Measurements from ENCODE around the gene GPC6.

The GPC6 gene

GRCh38 chr13:94063848-94064247 is 837.2 kb downstream of the GPC6 start:
- no peak overlapping the region for H3K4me3 ChIP-seq (ENCODE audit: low read length in 2 of 2)
- peaks cover 0 to 3% of the 10 kb centered on the region in 2 donors for H3K4me1 ChIP-seq (ENCODE audit: control insufficient read depth in 2 of 2, insufficient read depth in 2 of 2, low read length in 2 of 2)
- no peaks in the 10 kb centered on the region for H3K36me3 ChIP-seq (ENCODE audit: control insufficient read depth in 2 of 2, insufficient read depth in 2 of 2, low read length in 2 of 2)
- H3K9ac ChIP-seq (ENCODE audit: low read depth in 1 of 2, low read length in 2 of 2), result no peak overlapping the region
- H3K9me3 ChIP-seq (ENCODE audit: control insufficient read depth in 2 of 2, low read length in 2 of 2), result no peaks in the 10 kb centered on the region
- no peaks in the 10 kb centered on the region for H3K27me3 ChIP-seq (ENCODE audit: control insufficient read depth in 2 of 2, insufficient read depth in 2 of 2, low read length in 2 of 2)
- H3K27ac ChIP-seq (ENCODE audit: low read depth in 2 of 2, low read length in 2 of 2), result no peak overlapping the region

- Histone ChIP-seq H3K27ac (ENCODE audit: low read depth in 2 of 2, low read length in 2 of 2) (no peak overlapping the region), H3K4me3 (ENCODE audit: low read length in 2 of 2) (no peak overlapping the region), H3K27me3 (ENCODE audit: control insufficient read depth in 2 of 2, insufficient read depth in 2 of 2, low read length in 2 of 2) (no peaks in the 10 kb centered on the region), H3K9me3 (ENCODE audit: control insufficient read depth in 2 of 2, low read length in 2 of 2) (no peaks in the 10 kb centered on the region), H3K36me3 (ENCODE audit: control insufficient read depth in 2 of 2, insufficient read depth in 2 of 2, low read length in 2 of 2) (no peaks in the 10 kb centered on the region), H3K9ac (ENCODE audit: low read depth in 1 of 2, low read length in 2 of 2) (no peak overlapping the region), H3K4me1 (ENCODE audit: control insufficient read depth in 2 of 2, insufficient read depth in 2 of 2, low read length in 2 of 2) (peaks cover 0 to 3% of the 10 kb centered on the region in 2 donors)
These were observed 839.1 kb downstream of the GPC6 start for GRCh38 chr13:94065741-94066140.

DNA sequence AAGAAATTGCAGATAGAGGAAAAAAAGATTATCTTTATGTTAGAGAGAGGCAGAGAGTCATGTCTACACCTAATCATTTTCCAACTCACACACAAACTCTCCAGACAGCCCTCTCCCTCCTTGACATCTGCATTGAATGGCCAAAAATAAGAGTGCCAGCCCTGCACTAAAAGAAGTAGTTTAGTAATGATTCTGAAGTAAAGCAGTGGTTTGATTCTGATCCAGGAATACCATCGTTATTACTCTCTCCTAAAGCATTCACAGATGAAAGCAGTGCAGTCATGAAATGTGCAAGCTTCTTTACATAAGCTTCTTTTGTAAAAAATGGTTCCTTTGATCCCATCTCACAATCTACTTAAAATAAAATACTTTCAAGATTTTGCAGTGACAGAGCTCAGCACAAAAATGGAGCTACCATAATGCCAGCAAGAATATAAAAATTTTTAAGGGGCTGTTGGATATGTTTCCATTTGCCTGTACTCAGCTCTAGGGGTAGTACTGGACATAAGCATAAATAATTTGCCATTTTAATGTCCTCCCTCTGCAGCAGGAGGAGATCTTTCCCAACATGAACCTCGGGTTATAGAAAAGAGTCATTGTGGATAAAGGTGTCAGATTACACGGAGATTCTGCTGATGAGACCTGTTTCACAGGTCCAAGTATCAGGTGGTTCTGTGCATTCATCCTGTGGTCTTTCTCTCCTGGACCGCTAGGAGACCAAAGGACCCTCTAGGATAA is 846.6 kb downstream of the GPC6 start:
- H3K9me3 ChIP-seq (ENCODE audit: control insufficient read depth in 2 of 2, low read length in 2 of 2), result no peaks in the 10 kb centered on the region
- H3K27ac ChIP-seq (ENCODE audit: low read depth in 2 of 2, low read length in 2 of 2), result no peak overlapping the region
- no peaks in the 10 kb centered on the region for H3K27me3 ChIP-seq (ENCODE audit: control insufficient read depth in 2 of 2, insufficient read depth in 2 of 2, low read length in 2 of 2)

DNA sequence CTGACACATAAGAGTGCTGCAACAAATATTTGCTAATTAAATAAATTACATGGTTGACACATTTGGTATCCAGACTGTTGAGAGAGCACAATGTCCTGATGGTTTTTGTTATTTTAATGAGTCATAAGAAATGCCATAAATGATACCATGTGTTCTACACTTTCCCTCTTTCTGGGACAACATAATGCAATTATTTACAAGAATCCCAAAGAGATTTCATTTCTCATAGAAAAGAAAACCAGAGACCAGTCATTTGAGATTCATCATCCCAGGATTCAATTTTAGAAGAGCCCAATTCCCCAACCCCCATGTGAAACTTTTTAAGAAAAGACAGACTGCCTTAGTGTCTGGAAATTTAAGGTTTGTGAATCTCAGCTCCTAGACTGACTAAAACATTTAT is 853.3 kb downstream of the GPC6 start:
- Histone ChIP-seq H3K27me3 (ENCODE audit: control insufficient read depth in 2 of 2, insufficient read depth in 2 of 2, low read length in 2 of 2) (no peaks in the 10 kb centered on the region), H3K36me3 (ENCODE audit: control insufficient read depth in 2 of 2, insufficient read depth in 2 of 2, low read length in 2 of 2) (no peaks in the 10 kb centered on the region), H3K4me3 (ENCODE audit: low read length in 2 of 2) (no peak overlapping the region), H3K27ac (ENCODE audit: low read depth in 2 of 2, low read length in 2 of 2) (no peak overlapping the region), H3K9ac (ENCODE audit: low read depth in 1 of 2, low read length in 2 of 2) (no peak overlapping the region), H3K9me3 (ENCODE audit: control insufficient read depth in 2 of 2, low read length in 2 of 2) (no peaks in the 10 kb centered on the region), H3K4me1 (ENCODE audit: control insufficient read depth in 2 of 2, insufficient read depth in 2 of 2, low read length in 2 of 2) (no peaks in the 10 kb centered on the region)

More for the DNA sequence above, 846.6 kb downstream of the GPC6 start:
- no peak overlapping the region for H3K9ac ChIP-seq (ENCODE audit: low read depth in 1 of 2, low read length in 2 of 2)
- H3K4me3 ChIP-seq (ENCODE audit: low read length in 2 of 2), result no peak overlapping the region
- H3K4me1 ChIP-seq (ENCODE audit: control insufficient read depth in 2 of 2, insufficient read depth in 2 of 2, low read length in 2 of 2), result no peaks in the 10 kb centered on the region
- no peaks in the 10 kb centered on the region for H3K36me3 ChIP-seq (ENCODE audit: control insufficient read depth in 2 of 2, insufficient read depth in 2 of 2, low read length in 2 of 2)

DNA sequence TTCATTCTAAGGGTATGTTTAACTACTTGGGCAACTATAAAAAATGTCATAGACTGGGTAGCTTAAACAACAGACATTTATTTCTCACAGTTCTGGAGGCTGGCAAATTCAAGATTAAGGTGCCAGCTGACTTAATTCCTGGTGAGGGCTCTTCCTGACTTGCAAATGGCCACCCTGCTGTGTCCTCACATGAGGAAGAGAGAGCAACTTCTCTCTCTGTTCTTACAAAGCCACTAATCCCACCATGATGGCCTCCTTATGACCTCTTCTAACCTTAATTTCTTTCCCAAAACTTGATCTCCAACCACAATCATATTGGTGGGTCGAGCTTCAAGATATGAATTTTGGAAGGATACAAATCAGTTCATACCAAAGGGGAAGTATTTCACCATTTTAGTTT is 853.9 kb downstream of the GPC6 start:
- no peaks in the 10 kb centered on the region for H3K27me3 ChIP-seq (ENCODE audit: control insufficient read depth in 2 of 2, insufficient read depth in 2 of 2, low read length in 2 of 2)
- H3K4me3 ChIP-seq (ENCODE audit: low read length in 2 of 2), result no peak overlapping the region
- no peaks in the 10 kb centered on the region for H3K9me3 ChIP-seq (ENCODE audit: control insufficient read depth in 2 of 2, low read length in 2 of 2)
- H3K4me1 ChIP-seq (ENCODE audit: control insufficient read depth in 2 of 2, insufficient read depth in 2 of 2, low read length in 2 of 2), result no peaks in the 10 kb centered on the region
- no peak overlapping the region for H3K27ac ChIP-seq (ENCODE audit: low read depth in 2 of 2, low read length in 2 of 2)
- H3K9ac ChIP-seq (ENCODE audit: low read depth in 1 of 2, low read length in 2 of 2), result no peak overlapping the region
- no peaks in the 10 kb centered on the region for H3K36me3 ChIP-seq (ENCODE audit: control insufficient read depth in 2 of 2, insufficient read depth in 2 of 2, low read length in 2 of 2)

- Histone ChIP-seq H3K27ac (ENCODE audit: low read depth in 2 of 2, low read length in 2 of 2) (no peak overlapping the region), H3K27me3 (ENCODE audit: control insufficient read depth in 2 of 2, insufficient read depth in 2 of 2, low read length in 2 of 2) (no peaks in the 10 kb centered on the region), H3K9ac (ENCODE audit: low read depth in 1 of 2, low read length in 2 of 2) (no peak overlapping the region), H3K4me3 (ENCODE audit: low read length in 2 of 2) (no peak overlapping the region), H3K9me3 (ENCODE audit: control insufficient read depth in 2 of 2, low read length in 2 of 2) (no peaks in the 10 kb centered on the region), H3K4me1 (ENCODE audit: control insufficient read depth in 2 of 2, insufficient read depth in 2 of 2, low read length in 2 of 2) (no peaks in the 10 kb centered on the region), H3K36me3 (ENCODE audit: control insufficient read depth in 2 of 2, insufficient read depth in 2 of 2, low read length in 2 of 2) (no peaks in the 10 kb centered on the region)
These were observed 860.5 kb downstream of the GPC6 start for GRCh38 chr13:94087100-94087499.

DNA sequence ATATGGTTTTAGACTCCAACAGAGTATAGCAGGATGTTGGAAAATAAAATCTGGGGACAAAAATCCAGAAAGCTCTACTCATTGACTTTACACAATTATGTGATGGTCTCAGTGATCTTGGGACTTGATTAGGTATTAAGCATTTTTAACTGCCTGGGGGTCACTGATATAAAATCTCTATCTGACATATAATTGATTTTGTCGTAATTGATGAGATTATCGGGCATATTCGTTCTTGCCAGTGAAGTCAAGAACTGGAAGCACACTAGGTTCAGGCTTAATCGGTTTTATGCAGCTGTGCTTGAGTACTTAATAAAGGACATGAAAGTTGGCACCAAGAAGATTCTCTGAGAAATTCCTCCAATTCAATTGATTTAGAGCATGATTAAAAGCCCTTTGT is 862.1 kb downstream of the GPC6 start:
- Histone ChIP-seq H3K9me3 (ENCODE audit: control insufficient read depth in 2 of 2, low read length in 2 of 2) (no peaks in the 10 kb centered on the region), H3K9ac (ENCODE audit: low read depth in 1 of 2, low read length in 2 of 2) (no peak overlapping the region), H3K27me3 (ENCODE audit: control insufficient read depth in 2 of 2, insufficient read depth in 2 of 2, low read length in 2 of 2) (no peaks in the 10 kb centered on the region), H3K36me3 (ENCODE audit: control insufficient read depth in 2 of 2, insufficient read depth in 2 of 2, low read length in 2 of 2) (no peaks in the 10 kb centered on the region), H3K4me3 (ENCODE audit: low read length in 2 of 2) (no peak overlapping the region), H3K27ac (ENCODE audit: low read depth in 2 of 2, low read length in 2 of 2) (no peak overlapping the region), H3K4me1 (ENCODE audit: control insufficient read depth in 2 of 2, insufficient read depth in 2 of 2, low read length in 2 of 2) (no peaks in the 10 kb centered on the region)

- no peaks in the 10 kb centered on the region for H3K4me1 ChIP-seq (ENCODE audit: control insufficient read depth in 2 of 2, insufficient read depth in 2 of 2, low read length in 2 of 2)
- H3K9ac ChIP-seq (ENCODE audit: low read depth in 1 of 2, low read length in 2 of 2), result no peak overlapping the region
- no peak overlapping the region for H3K27ac ChIP-seq (ENCODE audit: low read depth in 2 of 2, low read length in 2 of 2)
- H3K27me3 ChIP-seq (ENCODE audit: control insufficient read depth in 2 of 2, insufficient read depth in 2 of 2, low read length in 2 of 2), result no peaks in the 10 kb centered on the region
- no peaks in the 10 kb centered on the region for H3K36me3 ChIP-seq (ENCODE audit: control insufficient read depth in 2 of 2, insufficient read depth in 2 of 2, low read length in 2 of 2)
- no peak overlapping the region for H3K4me3 ChIP-seq (ENCODE audit: low read length in 2 of 2)
- H3K9me3 ChIP-seq (ENCODE audit: control insufficient read depth in 2 of 2, low read length in 2 of 2), result no peaks in the 10 kb centered on the region
These were observed 864.3 kb downstream of the GPC6 start for GRCh38 chr13:94090773-94091480.

DNA sequence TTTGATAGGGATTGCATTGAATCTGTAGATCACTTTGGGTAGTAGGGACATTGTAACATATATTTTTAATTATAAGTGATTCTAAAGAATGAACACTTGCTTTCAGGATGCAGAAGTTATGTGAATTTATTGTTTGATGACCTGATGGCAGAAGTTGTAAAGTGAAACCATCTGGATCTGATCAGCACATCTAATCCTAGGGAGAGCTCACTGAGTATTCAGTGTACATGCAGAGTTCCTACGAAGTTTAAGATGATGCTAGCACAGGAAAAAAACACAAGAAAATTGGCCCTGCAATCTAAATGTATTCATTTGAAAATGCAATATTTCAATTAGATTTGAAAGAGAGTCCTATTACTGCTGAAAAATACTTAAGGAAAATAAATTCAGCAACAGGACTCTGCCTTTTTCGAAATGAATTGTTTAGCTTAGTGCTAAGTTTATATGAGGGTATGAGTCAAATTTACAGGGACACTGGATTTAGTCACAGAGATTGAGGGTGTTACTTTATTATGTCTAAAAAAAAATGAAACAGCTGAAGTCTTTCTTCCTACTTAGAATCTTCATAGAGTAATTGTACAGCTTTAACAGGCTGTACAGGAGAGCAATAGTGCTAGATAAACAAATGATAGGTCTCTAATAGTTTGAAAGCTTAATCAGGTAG is 867.2 kb downstream of the GPC6 start:
- Histone ChIP-seq H3K9me3 (ENCODE audit: control insufficient read depth in 2 of 2, low read length in 2 of 2) (no peaks in the 10 kb centered on the region), H3K27me3 (ENCODE audit: control insufficient read depth in 2 of 2, insufficient read depth in 2 of 2, low read length in 2 of 2) (no peaks in the 10 kb centered on the region), H3K4me3 (ENCODE audit: low read length in 2 of 2) (no peak overlapping the region), H3K4me1 (ENCODE audit: control insufficient read depth in 2 of 2, insufficient read depth in 2 of 2, low read length in 2 of 2) (no peaks in the 10 kb centered on the region), H3K27ac (ENCODE audit: low read depth in 2 of 2, low read length in 2 of 2) (no peak overlapping the region), H3K9ac (ENCODE audit: low read depth in 1 of 2, low read length in 2 of 2) (no peak overlapping the region), H3K36me3 (ENCODE audit: control insufficient read depth in 2 of 2, insufficient read depth in 2 of 2, low read length in 2 of 2) (no peaks in the 10 kb centered on the region)

DNA sequence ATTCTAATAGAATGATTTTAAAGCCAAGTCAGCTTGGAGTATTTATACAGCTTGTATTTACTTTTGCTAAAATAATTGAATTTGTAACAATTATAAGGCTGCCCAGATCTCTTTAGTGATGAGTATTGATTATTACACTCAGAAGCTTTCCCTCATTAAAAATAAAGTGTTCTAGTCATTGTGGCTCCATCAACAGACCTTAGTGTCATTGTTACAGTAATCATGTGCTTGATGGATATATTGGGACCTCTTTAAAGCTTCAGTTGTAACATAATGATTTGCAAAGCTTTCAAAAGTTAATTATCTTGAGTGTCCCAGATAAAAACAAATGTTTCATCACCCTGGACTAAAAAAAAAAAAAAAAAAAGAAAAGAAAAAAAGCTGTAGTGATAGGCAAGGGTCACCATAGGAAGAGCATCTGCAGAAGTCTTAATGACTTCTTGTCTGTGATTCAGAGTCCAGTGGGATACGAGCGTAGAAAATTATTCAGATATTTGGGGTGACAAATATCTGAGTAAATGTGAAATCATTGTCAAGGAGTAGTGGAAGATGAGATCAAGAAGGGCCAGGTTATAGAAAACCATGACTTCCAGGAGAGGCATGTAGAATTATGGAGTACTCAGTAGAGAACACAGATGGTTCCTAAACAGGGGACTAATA is 883.2 kb downstream of the GPC6 start:
- no peak overlapping the region for H3K9ac ChIP-seq (ENCODE audit: low read depth in 1 of 2, low read length in 2 of 2)
- H3K36me3 ChIP-seq (ENCODE audit: control insufficient read depth in 2 of 2, insufficient read depth in 2 of 2, low read length in 2 of 2), result no peaks in the 10 kb centered on the region
- H3K27me3 ChIP-seq (ENCODE audit: control insufficient read depth in 2 of 2, insufficient read depth in 2 of 2, low read length in 2 of 2), result no peaks in the 10 kb centered on the region
- H3K4me1 ChIP-seq (ENCODE audit: control insufficient read depth in 2 of 2, insufficient read depth in 2 of 2, low read length in 2 of 2), result no peaks in the 10 kb centered on the region
- no peak overlapping the region for H3K4me3 ChIP-seq (ENCODE audit: low read length in 2 of 2)
- no peak overlapping the region for H3K27ac ChIP-seq (ENCODE audit: low read depth in 2 of 2, low read length in 2 of 2)
- no peaks in the 10 kb centered on the region for H3K9me3 ChIP-seq (ENCODE audit: control insufficient read depth in 2 of 2, low read length in 2 of 2)
